H9 (cell line): ENCODE results near the gene F2R. TPM values are rescaled to one million over a fixed set of nuclear protein-coding genes. Genes with fewer than 3 reads are reported as not detected.

Source experiments
- DNase-seq: peaks from one replicate; pipeline ENCODE4 v3.0.0-alpha.2; 2017
- H2AFZ ChIP-seq: one replicate; pipeline ENCODE4 v1.6.1; 2013; ENCODE audit warnings: mild to moderate bottlenecking, low read length, control low read depth, moderate library complexity
- H2AK5ac ChIP-seq: 2 replicates; pipeline ENCODE4 v1.6.1; 2013; ENCODE audit warnings: low read length, control low read depth, mixed read lengths; ENCODE audit not compliant: insufficient read length
- H2BK120ac ChIP-seq: one replicate; pipeline ENCODE4 v1.6.1; 2013; ENCODE audit warnings: low read depth, mild to moderate bottlenecking, low read length, control low read depth, inconsistent platforms; ENCODE audit not compliant: poor library complexity, severe bottlenecking
- H2BK12ac ChIP-seq: 2 replicates; pipeline ENCODE4 v1.6.1; 2013; ENCODE audit warnings: low read length, control low read depth, mixed read lengths, low read depth; ENCODE audit not compliant: insufficient read length
- H2BK15ac ChIP-seq: 2 replicates; pipeline ENCODE4 v1.6.1; 2013; ENCODE audit warnings: low read depth, low read length, control low read depth
- H2BK20ac ChIP-seq: one replicate; pipeline ENCODE4 v1.6.1; 2013; ENCODE audit warnings: low read depth, mild to moderate bottlenecking, low read length, control low read depth, inconsistent platforms; ENCODE audit not compliant: poor library complexity, severe bottlenecking
- H2BK5ac ChIP-seq: 2 replicates; pipeline ENCODE4 v1.6.1; 2013; ENCODE audit warnings: low read length, control low read depth, mixed read lengths; ENCODE audit not compliant: insufficient read length
- H3K14ac ChIP-seq: 2 replicates; pipeline ENCODE4 v1.6.1; 2013; ENCODE audit warnings: low read length, control low read depth; ENCODE audit not compliant: insufficient read depth
- H3K18ac ChIP-seq: 2 replicates; pipeline ENCODE4 v1.6.1; 2013; ENCODE audit warnings: low read depth, mild to moderate bottlenecking, mixed read lengths, low read length, control low read depth; ENCODE audit not compliant: insufficient read length
- H3K23ac ChIP-seq: 2 replicates; pipeline ENCODE4 v1.6.1; 2013; ENCODE audit warnings: low read length, control low read depth, mixed read lengths, low read depth; ENCODE audit not compliant: insufficient read length
- H3K23me2 ChIP-seq: 2 replicates; pipeline ENCODE4 v1.6.1; 2013; ENCODE audit warnings: low read depth, mild to moderate bottlenecking, mixed read lengths, low read length, control low read depth; ENCODE audit not compliant: insufficient read length, poor library complexity, severe bottlenecking
- H3K27ac ChIP-seq: 2 replicates; pipeline ENCODE4 v1.5.1; 2013; ENCODE audit warnings: low read length, control low read depth, mixed read lengths, low read depth; ENCODE audit not compliant: insufficient read length
- H3K27me3 ChIP-seq: 2 replicates; pipeline ENCODE4 v1.6.1; 2013; ENCODE audit warnings: low read length, control low read depth, inconsistent platforms; ENCODE audit not compliant: insufficient read depth
- H3K4ac ChIP-seq: 2 replicates; pipeline ENCODE4 v1.6.1; 2013; ENCODE audit warnings: low read depth, mild to moderate bottlenecking, control low read depth, inconsistent platforms, low read length, moderate library complexity
- H3K4me1 ChIP-seq: 2 replicates; pipeline ENCODE4 v1.6.1; 2013; ENCODE audit warnings: low read length, control low read depth, inconsistent platforms; ENCODE audit not compliant: insufficient read depth
- H3K4me2 ChIP-seq: 2 replicates; pipeline ENCODE4 v1.6.1; 2013; ENCODE audit warnings: low read length, control low read depth, mixed read lengths; ENCODE audit not compliant: insufficient read length, insufficient read depth
- H3K56ac ChIP-seq: 2 replicates; pipeline ENCODE4 v1.6.1; 2013; ENCODE audit warnings: low read depth, mild to moderate bottlenecking, mixed read lengths, low read length, control low read depth; ENCODE audit not compliant: insufficient read length
- H3K79me1 ChIP-seq: 2 replicates; pipeline ENCODE4 v1.6.1; 2013; ENCODE audit warnings: low read depth, mild to moderate bottlenecking, moderate library complexity, low read length, control low read depth, inconsistent platforms; ENCODE audit not compliant: insufficient read depth, poor library complexity, severe bottlenecking
- H3K79me2 ChIP-seq: 2 replicates; pipeline ENCODE4 v1.6.1; 2013; ENCODE audit warnings: low read length, control low read depth, inconsistent platforms; ENCODE audit not compliant: insufficient read depth
- H3K9ac ChIP-seq: 2 replicates; pipeline ENCODE4 v1.6.1; 2013; ENCODE audit warnings: low read length, control low read depth, mixed read lengths; ENCODE audit not compliant: insufficient read length; ENCODE audit errors: extremely low read depth
- H3K9me3 ChIP-seq: one replicate; pipeline ENCODE4 v1.6.1; 2013; ENCODE audit warnings: low read depth, low read length, inconsistent platforms; ENCODE audit not compliant: control insufficient read depth
- H3T11ph ChIP-seq: one replicate; pipeline ENCODE4 v1.6.1; 2013; ENCODE audit warnings: mild to moderate bottlenecking, low read length, control low read depth, inconsistent platforms
- H4K20me1 ChIP-seq: one replicate; pipeline ENCODE4 v1.6.1; 2013; ENCODE audit not compliant: control insufficient read depth, insufficient read length, insufficient read depth
- H4K5ac ChIP-seq: 2 replicates; pipeline ENCODE4 v1.6.1; 2013; ENCODE audit warnings: low read depth, mild to moderate bottlenecking, mixed read lengths, low read length, control low read depth; ENCODE audit not compliant: insufficient read length
- H4K8ac ChIP-seq: replicated peaks from 2 replicates; pipeline ENCODE4 v1.6.1; 2013; ENCODE audit warnings: low read length, control low read depth, mixed read lengths, low read depth; ENCODE audit not compliant: insufficient read length
- H4K91ac ChIP-seq: 2 replicates; pipeline ENCODE4 v1.6.1; 2013; ENCODE audit warnings: low read depth, mild to moderate bottlenecking, moderate library complexity, mixed read lengths, low read length, control low read depth; ENCODE audit not compliant: insufficient read length
- H3K27ac Mint-ChIP-seq, 3 experiments: 2 replicates in 2 of 3; 3 replicates in 1 of 3; pipeline ENCODE4 v1.8.0; 2020 to 2021; ENCODE audit warnings: mixed read lengths in 3 of 3, mild to moderate bottlenecking in 1 of 3, moderate library complexity in 1 of 3
- H3K27me3 Mint-ChIP-seq: 2 replicates; pipeline ENCODE4 v1.8.0; 2021; ENCODE audit warnings: low read depth, mild to moderate bottlenecking, moderate library complexity, mixed read lengths
- H3K36me3 Mint-ChIP-seq, 3 experiments: 2 replicates in 2 of 3; 3 replicates in 1 of 3; pipeline ENCODE4 v1.8.0; 2020 to 2021; ENCODE audit warnings: low read depth in 3 of 3, mixed read lengths in 3 of 3; ENCODE audit not compliant: insufficient read depth in 1 of 3
- H3K4me1 Mint-ChIP-seq, 2 experiments: 2 replicates each; pipeline ENCODE4 v1.8.0; 2020; ENCODE audit warnings: mixed read lengths in 2 of 2
- H3K4me3 Mint-ChIP-seq, 2 experiments: 2 replicates in 1 of 2; 3 replicates in 1 of 2; pipeline ENCODE4 v1.8.0; 2020 to 2021; ENCODE audit warnings: mild to moderate bottlenecking in 2 of 2, mixed read lengths in 2 of 2, moderate library complexity in 1 of 2
- H3K9me3 Mint-ChIP-seq, 2 experiments: 2 replicates in 1 of 2; 3 replicates in 1 of 2; pipeline ENCODE4 v1.8.0; 2020; ENCODE audit warnings: mild to moderate bottlenecking in 2 of 2, mixed read lengths in 2 of 2, moderate library complexity in 1 of 2
- CTCF ChIP-seq: fragments of 200-600 bp; sonication (generic); conservative IDR thresholded peaks from 3 replicates; pipeline ENCODE4 v1.8.0; 2021; ENCODE audit warnings: antibody characterized with exemption, mild to moderate bottlenecking
- WGBS: extraction: QIAGEN DNeasy Blood & Tissue Kit; methylation state at CpG from one replicate; pipeline ENCODE4 v1.1.7; 2013; ENCODE audit warnings: missing lambda C conversion rate, low lambda C conversion rate, mixed read lengths; ENCODE audit not compliant: insufficient read length; ENCODE audit errors: extremely low coverage; 5-methylcytosine and 5-hydroxymethylcytosine counted together
- total RNA-seq: library from RNA; stranded (reverse); gene quantifications from 2 replicates; pipeline ENCODE4 v1.2.1, GENCODE V29; 2021

Gene F2R
- total RNA-seq, 1 experiment from 2014 or later: 14.8 TPM

- no peak overlapping the region for H4K91ac ChIP-seq
- H3K23me2 ChIP-seq: no peaks in the 10 kb centered on the region
- Mint-ChIP-seq H3K4me1 (peaks cover 7 to 9% of the 10 kb centered on the region in 2 experiments), H3K27me3 (peaks cover 4% of the 10 kb centered on the region), H3K36me3 (no peaks in the 10 kb centered on the region), H3K27ac (no peak overlapping the region), H3K4me3 (no peak overlapping the region), H3K9me3 (no peaks in the 10 kb centered on the region; a peak in 1 of 5 replicates)
- H2BK120ac ChIP-seq: no peak overlapping the region
- H3K18ac ChIP-seq: no peak overlapping the region
- no peak overlapping the region for H2BK15ac ChIP-seq
- H3K79me2 ChIP-seq: no peaks in the 10 kb centered on the region
- no peak overlapping the region for H4K8ac ChIP-seq
- H3K56ac ChIP-seq: no peak overlapping the region
- H3T11ph ChIP-seq: no peak overlapping the region
- H3K14ac ChIP-seq: no peak overlapping the region
- H3K9me3 ChIP-seq: no peaks in the 10 kb centered on the region
- no peak overlapping the region for H3K23ac ChIP-seq
- no peak overlapping the region for H2BK12ac ChIP-seq
- no peak overlapping the region for H3K4me2 ChIP-seq
- no peaks in the 10 kb centered on the region for H4K20me1 ChIP-seq
- H3K79me1 ChIP-seq: no peaks in the 10 kb centered on the region
- H2BK20ac ChIP-seq: no peak overlapping the region
- WGBS: no CpG with 5 or more reads among the region's 2 CpGs
- H2AFZ ChIP-seq: no peak overlapping the region
- H2BK5ac ChIP-seq: no peak overlapping the region
- H3K27me3 ChIP-seq: no peaks in the 10 kb centered on the region
- no peak overlapping the region for H4K5ac ChIP-seq
- no peak overlapping the region for H3K9ac ChIP-seq
- no peak overlapping the region for H2AK5ac ChIP-seq
- H3K4ac ChIP-seq: no peak overlapping the region
- peaks cover 2% of the 10 kb centered on the region; the same call in 1 of the 2 replicates for H3K4me1 ChIP-seq
- TF ChIP-seq CTCF: no peak
- no peak for DNase-seq
- H3K27ac ChIP-seq: no peak overlapping the region
Observed at GRCh38 chr5:76762484-76762883, 46.6 kb downstream of the F2R start.
